Measurements from ENCODE around the gene ATP1A1. TPM values are rescaled to one million over a fixed set of nuclear protein-coding genes. Genes with fewer than 3 reads are reported as not detected.

The ATP1A1 gene
- total and polyA plus RNA-seq, 2 donors (not counting 3 experiments of a cell fraction or from before 2014, with no cell fraction given), result 263 to 325 TPM

- ChIA-PET CTCF (interaction anchor here (1.3 to 10.4 kb wide), 2 partner anchors 77 to 269 kb away, joined by 3 to 97 read pairs; no protein-coding TSS in a partner anchor), POLR2A (no interaction called here)
- Histone ChIP-seq H3K27ac (ENCODE audit: insufficient read depth, low read depth, low read length) (no peak overlapping the region), H3K4me2 (ENCODE audit: insufficient read depth, low read length) (no peak overlapping the region), H3K27me3 (ENCODE audit: control insufficient read depth in 2 of 2, insufficient read depth in 2 of 2, low read length in 2 of 2) (no peaks in the 10 kb centered on the region), H3K4me3 (replicated peaks in 1 of 3; ENCODE audit: insufficient read depth in 1 of 3, low read depth in 1 of 3, low read length in 3 of 3) (no peak overlapping the region), H4K20me1 (replicated peaks; ENCODE audit: control insufficient read depth, extremely low read depth, insufficient read depth, low read length) (no peaks in the 10 kb centered on the region), H2AFZ (ENCODE audit: low read depth, low read length) (no peak overlapping the region), H3K9me3 (replicated peaks; ENCODE audit: control insufficient read depth, insufficient read depth, low read length) (no peaks in the 10 kb centered on the region), H3K36me3 (ENCODE audit: control insufficient read depth in 2 of 2, extremely low read depth in 1 of 2, insufficient read depth in 2 of 2, low read length in 2 of 2) (peaks cover 17 to 32% of the 10 kb centered on the region in 2 experiments), H3K9ac (replicated peaks; ENCODE audit: extremely low read depth, insufficient read depth, low read length) (no peak overlapping the region), H3K4me1 (ENCODE audit: control insufficient read depth, extremely low read depth, insufficient read depth, low read length) (no peaks in the 10 kb centered on the region), H3K79me2 (ENCODE audit: control insufficient read depth, insufficient read depth, low read length) (no peaks in the 10 kb centered on the region), H3K9me1 (replicated peaks; ENCODE audit: control insufficient read depth, extremely low read depth, insufficient read depth, low read length) (no peaks in the 10 kb centered on the region)
- dilution Hi-C loops (cut with MboI; ENCODE audit: extremely low pct_ligation_motif_present, low sequenced_read_pairs) (no loop called here), intact Hi-C loops (cut with micrococcal nuclease) (no loop called here)
- no peak for FAIRE-seq
- DNase-seq (ENCODE audit: low read depth, low spot score), result no peak
- TF ChIP-seq MAX (IDR thresholded peaks at IDR 0.05; ENCODE audit: insufficient read depth, insufficient read length), result no peak
- no peak for TF ChIP-seq POLR2AphosphoS5 (IDR thresholded peaks at IDR 0.05; ENCODE audit: insufficient read depth, low read depth, low read length)
- TF ChIP-seq MYC (IDR thresholded peaks at IDR 0.05; ENCODE audit: low read depth, low read length), result no peak
- TF ChIP-seq GATA2 (IDR thresholded peaks at IDR 0.05; ENCODE audit: insufficient read depth, insufficient read length, low read depth, low read length), result no peak
- no peak for TF ChIP-seq JUN (IDR thresholded peaks at IDR 0.05; ENCODE audit: borderline replicate concordance, insufficient read depth, insufficient read length, low read depth)
- no peak for TF ChIP-seq CTCF (IDR thresholded peaks at IDR 0.05; ENCODE audit: extremely low read depth in 1 of 2, insufficient read depth in 1 of 2, low read depth in 1 of 2, low read length in 2 of 2)
- TF ChIP-seq EZH2 (IDR thresholded peaks at IDR 0.05; ENCODE audit: borderline replicate concordance, low read depth, low read length, severe bottlenecking), result no peak
- TF ChIP-seq FOS (IDR thresholded peaks at IDR 0.05; ENCODE audit: borderline replicate concordance, insufficient read depth, low read length), result no peak
- TF ChIP-seq POLR2A (IDR thresholded peaks at IDR 0.05; ENCODE audit: low read depth, low read length), result no peak
- BruUV-seq (replicated peaks), result no TSS peak
Measured at GRCh38 chr1:116408193-116408592, 35.1 kb downstream of the ATP1A1 start.
